Measurements from ENCODE around the gene MPPED1.

DNA sequence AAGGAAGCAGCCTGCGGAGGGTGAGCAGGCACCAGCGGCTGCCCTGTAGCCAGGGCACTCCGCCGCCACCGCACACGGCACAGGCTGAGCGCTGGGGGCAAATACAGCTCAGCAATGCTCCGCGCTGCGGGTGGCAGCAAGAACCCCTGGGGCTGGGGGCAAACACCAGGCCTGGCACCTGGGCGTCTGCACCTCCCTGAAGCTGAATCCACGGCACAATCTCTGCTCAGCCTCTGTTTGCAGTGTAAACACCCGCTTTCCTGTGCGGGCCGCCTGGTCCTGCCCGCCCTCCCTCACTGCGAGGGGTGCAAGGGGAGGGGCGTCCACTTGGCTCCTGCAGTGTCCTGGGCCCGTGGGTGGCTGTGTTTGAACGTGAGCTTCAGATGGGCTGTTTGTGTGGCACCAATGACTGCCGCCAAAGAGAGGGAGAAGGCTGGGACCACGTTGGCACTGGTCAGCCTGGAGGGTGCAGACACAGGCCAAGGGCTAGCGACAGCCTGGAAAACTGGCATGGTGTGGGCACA lies 14.8 kb upstream of the MPPED1 start:
- TF ChIP-seq, protein P1, sequence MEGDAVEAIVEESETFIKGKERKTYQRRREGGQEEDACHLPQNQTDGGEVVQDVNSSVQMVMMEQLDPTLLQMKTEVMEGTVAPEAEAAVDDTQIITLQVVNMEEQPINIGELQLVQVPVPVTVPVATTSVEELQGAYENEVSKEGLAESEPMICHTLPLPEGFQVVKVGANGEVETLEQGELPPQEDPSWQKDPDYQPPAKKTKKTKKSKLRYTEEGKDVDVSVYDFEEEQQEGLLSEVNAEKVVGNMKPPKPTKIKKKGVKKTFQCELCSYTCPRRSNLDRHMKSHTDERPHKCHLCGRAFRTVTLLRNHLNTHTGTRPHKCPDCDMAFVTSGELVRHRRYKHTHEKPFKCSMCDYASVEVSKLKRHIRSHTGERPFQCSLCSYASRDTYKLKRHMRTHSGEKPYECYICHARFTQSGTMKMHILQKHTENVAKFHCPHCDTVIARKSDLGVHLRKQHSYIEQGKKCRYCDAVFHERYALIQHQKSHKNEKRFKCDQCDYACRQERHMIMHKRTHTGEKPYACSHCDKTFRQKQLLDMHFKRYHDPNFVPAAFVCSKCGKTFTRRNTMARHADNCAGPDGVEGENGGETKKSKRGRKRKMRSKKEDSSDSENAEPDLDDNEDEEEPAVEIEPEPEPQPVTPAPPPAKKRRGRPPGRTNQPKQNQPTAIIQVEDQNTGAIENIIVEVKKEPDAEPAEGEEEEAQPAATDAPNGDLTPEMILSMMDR (conservative IDR thresholded peaks at IDR 0.05 in 1 of 2, IDR thresholded peaks at IDR 0.05 in 1 of 2; ENCODE audit: extremely low read depth in 1 of 2, insufficient read depth in 1 of 2, low read depth in 1 of 2, low read length in 2 of 2): no peak
- no peak for TF ChIP-seq EZH2 (IDR thresholded peaks at IDR 0.05; ENCODE audit: borderline replicate concordance, low read length)

All from mammary epithelial cell (primary cell).